8988T (cell line): ENCODE data around the gene RAD23A.

Experiments used
- DNase-seq: peaks from one replicate; pipeline ENCODE4 v3.0.0; 2011

RAD23A gene

DNA sequence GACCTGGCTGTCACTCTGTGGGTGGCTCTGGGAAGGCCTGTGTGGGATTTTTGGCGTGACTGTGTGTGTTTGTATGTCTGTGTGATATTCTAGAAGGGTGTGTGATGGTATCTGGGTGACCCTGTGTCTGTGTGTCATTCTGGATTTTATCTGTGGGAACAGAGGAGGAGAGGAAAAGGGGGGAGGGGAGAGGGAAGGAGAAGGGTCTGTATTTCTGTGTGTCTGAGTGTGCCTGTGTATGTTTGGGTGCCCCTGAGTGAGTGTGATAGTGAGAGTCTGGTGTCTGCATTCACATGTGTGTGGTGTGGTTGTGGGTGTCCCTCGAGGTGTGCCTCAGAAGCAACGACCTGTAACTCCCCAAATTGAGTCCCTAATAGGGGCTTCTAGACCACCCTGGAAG is 41.5 kb downstream of the RAD23A start:
- DNase-seq, result no peak

DNA sequence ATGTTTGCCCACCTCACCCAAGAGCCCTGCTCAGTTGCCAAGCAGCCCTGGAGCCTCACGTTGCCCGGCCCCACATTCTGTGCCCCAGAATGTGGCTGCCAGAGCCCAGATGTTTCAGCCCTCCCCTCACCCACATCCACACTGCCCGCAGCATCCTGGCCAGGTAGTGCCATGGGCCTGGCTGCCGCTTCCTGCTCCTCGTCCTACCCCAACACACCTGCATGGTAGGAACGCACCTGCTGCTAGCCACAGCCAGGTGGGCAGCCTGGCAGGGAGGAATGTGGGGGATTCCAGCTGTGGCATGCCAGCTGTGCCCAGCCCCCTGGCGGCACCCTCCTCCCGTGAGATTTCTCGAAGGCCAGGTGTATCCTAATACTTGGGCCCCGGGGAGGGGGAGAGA is 42.1 kb downstream of the RAD23A start:
- DNase-seq, result no peak

DNA sequence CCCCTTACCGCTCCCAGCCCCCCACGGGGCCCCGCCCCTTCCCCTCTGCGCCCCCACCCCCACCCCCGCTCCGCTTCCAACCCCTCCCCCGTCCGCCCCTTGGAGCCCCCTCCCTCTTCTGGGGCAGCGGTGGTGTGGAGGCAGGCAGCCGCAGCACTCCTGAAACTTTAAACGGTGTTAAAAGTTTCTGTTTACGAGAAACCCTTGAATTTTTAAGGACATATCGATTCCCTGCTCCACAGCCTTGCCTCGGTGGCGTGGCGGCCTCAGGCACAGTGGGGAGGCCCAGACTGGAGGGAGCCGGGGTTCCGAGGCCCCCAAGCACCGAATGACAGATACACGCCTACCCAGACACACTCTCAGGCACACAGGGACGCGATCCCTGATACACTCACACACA is 44.8 kb downstream of the RAD23A start:
- DNase-seq, result no peak

DNA sequence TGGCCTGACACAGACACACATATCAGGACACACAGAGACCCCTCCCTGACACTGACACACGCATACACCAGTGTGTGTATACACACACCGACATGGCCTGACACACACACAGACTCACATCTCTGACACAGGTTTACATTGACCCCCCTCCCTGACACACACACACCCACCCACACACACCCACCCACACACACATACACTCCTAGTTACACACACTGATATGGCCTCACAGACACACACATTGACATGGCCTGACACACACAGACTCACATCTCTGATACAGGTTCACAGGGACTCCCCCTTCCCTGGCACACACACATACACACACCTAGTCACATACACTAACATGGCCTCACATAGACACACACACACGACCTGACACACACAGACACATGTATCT is 45.2 kb downstream of the RAD23A start:
- no peak for DNase-seq

DNA sequence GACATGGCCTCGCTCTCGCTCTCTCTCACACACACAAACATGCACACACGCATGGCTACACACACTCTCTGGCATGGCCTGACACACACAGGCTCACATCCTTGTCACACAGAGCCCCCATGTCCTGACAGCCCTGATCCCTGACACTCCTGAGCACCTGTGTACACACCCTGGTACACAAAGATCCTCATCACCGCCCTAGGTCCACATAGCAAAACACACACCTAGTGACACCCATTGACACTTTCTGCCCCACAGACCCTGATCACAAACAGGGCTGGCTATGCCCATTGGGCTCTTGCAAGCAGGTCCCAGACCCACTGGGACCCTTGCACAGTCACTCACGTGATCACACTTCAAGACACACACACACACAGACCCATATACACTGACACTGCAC is 45.6 kb downstream of the RAD23A start:
- DNase-seq, result no peak

DNA sequence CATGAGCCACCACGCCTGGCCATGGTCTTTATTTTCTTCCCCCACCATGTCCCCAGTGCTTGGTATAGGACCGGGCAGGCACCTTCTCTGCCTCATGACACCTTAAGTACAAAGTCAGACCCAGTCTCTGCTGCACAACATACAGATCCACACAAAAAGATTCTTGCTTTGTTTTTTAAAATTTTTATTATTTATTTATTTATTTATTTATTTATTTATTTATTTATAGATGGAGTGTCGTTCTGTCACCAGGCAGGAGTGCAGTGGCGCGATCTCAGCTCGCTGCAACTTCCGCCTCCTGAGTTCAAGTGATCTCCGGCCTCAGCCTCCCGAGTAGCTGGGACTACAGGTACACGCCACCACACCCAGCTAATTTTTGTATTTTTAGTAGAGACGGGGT is 47.1 kb downstream of the RAD23A start:
- no peak for DNase-seq

DNA sequence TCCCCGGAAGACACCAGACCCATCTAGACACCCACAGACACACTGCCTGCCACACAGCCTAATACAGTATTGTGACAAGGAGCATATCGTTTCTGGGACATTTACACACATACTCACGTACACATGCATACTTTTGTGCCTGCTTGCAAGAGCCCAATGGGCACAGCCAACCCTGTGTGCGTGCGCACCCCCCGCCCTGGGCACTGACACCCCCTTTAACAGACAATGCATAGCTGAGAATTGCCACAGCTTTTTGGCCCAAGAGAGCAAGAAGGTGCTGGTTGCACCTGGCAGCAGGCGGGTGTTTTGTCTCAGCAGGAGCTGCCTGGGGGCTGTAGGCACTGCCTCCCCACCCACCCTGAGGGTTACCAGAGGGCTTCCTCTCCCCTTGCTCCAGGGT is 47.9 kb downstream of the RAD23A start:
- no peak for DNase-seq

DNA sequence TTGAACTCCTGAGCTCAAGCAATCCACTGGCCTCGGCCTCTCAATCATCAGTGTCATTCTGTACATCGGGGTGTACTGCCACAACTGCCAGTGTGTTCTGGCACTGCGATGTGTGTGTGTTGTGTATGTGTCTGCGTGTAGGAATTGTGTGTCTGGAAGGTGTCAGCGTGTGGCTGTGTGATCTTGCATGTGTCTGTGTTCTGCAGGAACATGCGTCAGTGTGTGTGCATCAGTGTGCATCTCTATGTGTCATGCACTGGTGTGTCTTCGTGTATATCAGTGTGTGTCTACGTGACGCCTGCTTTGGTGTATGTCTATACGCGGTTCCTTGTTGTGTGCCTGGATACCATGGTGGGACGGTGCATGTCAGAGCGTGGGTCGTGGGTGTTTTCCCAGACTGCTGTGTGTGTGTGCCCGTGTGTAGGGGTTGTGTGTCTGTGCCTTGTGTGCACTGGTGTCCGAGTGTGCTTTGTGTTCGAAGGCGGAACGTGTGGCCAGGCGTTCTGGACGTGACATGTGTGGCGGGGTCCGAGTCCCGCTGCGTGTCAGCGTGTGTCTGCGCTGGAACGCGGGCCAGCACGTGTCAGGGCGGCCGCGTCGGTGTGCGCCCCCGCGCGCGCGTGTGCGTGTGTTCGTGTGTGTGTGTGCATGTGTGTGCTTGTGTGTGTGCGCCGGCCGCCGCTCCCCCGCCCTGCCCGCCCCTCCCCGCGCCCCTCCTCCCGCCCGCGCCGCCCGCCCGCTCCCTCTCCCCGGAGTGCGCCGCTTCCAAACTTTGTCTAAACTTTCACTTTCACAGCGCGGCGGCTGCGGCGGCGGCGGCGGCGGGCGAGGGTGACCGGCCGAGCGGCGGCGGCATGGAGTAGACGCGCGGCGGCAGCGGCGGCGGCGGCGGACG is 49.3 kb downstream of the RAD23A start, which contains the start of gene NFIX:
TSS of gene NFIX (plus strand) at position 775 of the 895 bp plus-strand sequence. CDS start 363 bp downstream, outside the sequence.
- peak; percentile 65 for DNase-seq

DNA sequence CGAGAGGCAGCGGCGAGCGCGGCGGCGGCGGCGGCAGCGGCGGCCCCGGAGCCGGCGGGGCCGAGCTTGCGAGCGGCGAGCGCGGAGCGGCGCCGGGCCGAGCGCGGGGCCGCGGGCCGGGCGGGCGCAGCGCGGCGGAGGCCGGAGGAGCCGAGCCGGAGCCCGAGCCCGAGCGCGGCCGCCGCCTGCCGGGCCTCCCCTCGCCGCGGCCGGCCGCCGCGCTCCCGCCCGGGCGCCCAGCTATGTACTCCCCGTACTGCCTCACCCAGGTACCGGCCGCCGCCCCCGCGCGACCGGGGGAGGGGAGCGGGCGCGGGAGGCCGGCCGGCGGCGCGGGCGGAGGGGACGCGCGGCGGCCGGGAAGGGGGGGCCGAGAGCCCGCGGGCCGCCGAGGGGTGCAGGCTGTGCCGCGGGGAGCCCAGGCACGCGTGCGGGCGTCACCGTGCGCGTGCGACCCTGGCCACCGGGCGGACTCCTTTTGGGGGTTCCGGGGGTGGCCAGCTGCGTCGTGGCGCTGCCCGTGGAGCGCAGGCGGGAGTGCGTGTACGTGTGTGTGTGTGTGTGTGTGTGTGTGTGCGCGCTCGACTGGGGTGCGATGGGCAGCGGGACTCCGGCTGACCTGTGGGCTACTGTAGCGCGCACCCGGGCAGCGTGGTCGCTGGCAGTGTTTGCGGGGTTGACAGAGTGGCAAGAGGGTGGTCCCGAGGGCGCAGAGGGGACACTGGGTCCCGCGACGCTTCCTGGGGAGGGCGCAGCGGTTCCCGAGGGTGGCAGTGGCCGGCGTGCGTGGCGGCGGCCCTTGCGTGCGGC is 50.1 kb downstream of the RAD23A start:
- DNase-seq, result peak; percentile 62

DNA sequence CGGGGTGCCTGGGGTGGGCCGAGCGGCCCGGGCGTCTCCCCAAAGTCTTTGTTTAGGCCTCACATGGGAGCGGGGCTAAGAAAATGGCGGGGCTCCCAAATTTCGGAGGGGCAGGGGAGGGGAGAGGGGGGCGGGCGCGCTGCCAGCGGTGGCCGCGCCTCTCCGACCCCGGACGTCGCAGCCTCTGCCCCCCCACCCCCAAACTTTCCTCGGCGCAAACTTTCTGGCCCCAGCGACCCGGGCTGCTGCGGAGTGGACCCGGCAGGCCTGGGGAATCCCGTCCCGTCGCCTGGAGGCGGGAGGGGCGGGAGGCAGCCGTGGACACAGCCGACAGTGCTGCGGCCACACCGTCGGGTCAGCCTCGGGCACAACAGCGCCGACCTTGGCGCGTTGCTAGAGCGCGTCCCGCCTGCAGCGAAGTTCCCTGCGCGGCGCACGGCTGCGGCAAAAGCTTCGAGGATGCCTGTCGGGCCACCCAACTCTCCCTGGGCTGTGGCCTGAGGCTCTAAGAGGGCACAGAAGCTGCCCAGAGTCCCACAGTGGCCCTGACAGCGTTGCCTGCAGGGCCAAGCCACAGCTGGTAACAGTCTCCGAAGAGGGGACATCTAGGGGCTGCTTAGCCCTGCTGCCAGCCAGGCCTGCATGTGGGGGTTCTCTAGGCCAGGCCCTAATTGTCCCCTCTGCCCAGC is 50.9 kb downstream of the RAD23A start:
- DNase-seq, result peak; percentile 58

DNA sequence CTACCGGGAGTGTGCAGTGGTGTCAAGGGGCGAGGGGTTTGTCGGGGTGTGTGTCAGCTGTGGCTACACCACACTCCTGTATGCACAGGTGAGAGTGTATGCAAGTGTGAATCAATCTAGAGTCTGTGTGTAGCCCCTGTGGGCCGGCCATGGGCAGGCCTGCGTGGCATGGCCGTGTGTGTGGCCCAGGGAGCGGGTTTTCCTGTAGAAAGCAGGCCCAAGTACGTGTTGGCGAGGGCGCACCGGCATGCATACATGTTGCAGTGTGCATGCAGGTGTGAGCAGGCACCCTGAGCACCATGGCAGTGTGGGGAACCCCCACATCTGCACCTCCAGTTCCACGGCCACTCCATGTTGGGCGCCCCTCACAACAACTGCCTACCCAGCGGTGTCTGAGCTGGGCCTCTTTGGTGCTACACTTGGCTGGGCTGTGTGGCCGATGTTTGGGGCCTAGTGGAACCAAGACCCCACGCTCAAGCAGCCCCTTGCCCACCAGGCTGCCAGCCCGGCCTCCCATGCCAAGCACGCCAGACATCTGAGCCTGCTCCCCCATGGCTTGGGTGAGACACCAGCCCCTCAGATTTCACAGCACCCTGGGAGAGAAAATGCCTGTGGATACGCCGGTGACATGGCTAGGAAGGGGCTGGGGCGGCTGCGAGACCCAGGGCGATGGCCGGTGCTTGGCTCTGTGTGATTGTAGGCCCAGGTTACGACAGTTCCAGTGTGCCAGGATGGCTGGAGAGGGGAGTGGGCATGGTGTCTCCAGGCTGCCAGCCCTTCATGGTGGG is 51.7 kb downstream of the RAD23A start:
- no peak for DNase-seq

DNA sequence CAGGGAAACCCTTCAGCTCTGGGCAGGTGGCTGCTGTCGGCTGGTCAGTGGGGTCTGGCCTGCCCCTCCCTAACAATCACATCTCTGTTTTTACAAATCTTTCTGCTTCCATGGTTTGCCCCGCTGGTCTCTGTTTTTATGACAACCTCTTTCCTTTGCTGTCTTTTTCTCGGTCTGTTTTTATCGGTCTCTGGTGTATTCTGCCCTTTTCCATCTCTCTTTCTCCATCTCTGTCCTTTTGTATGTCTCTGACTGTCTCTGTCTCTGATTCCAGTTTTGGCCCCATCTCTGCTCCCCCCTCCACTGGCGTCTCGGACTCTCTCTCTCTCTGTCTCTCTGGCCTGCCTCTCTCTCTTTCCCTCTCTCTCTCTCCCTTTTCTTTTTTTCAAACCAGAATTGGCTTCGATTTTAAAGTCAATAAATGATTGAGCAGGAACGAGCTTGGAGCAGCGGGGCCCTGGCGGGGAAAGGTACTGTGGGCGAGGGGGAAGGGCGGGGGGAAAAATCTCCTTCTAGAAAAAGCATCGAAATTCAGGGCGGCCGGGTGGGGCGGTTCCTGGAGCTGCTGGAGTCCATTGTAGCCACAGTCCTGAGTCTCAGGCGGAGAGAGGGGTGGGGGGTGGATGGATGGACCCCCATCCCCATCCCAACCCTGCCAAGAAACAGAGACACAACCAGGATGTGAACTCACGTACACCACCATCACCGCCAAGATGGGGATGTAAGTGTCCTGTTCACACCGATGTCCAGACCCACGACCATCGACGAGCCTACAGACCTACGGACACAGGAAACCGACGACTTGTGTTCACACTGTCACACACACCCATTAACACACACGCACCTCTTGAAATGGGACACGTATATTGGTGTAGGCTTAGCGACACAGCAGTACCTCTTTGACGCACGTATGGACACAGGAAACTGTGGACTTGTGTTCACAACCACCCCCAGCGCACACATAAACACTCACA is 52.6 kb downstream of the RAD23A start:
- no peak for DNase-seq

DNA sequence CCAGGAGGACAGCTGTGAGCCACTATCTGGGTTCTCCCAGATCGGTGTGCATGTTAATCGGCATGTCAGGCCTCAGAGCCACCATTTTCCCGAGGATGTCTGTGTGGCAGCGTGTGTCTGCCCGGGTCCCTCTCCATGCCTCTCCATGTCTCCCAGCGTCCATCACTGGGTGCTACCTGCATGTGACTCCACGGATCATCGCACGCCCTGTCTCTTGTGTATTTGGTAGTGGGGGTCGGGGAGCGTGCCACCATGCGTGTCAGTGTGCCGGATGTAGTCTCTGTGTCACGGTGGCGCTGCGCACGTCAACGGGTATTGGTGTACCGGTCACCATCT is 55.5 kb downstream of the RAD23A start:
- no peak for DNase-seq

DNA sequence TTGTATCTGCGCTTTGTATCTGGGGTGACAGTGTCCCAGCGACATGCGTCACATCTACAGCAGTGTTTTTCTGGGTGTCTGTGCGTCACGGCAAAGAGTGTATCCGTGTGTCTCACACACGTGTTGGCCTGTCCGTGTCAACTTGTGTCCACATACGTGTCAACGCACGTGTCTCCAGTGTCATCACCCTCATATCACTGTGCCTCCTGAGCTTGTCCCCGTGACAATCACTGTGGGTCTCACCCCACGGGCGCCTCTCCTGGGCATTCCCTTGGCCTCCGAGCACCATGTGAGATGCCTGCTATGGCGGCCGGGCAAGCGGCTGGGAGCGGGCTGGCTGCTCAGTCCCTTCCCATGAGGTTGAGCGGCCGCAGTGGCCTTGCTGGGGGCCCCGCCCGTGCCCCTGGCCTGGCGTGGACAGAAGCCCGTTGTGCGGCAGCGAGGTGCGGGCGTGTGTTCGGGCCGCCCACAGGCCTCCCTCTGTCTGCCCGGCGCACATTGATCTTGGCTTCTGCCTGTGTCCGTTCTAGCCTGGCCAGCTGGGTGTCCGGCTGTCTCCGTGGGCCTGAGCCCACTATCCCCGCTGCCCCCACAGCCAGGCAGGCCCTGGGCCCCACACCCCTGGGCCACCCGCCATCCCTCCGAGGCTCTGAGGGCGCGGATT is 56.0 kb downstream of the RAD23A start:
- DNase-seq, result no peak

DNA sequence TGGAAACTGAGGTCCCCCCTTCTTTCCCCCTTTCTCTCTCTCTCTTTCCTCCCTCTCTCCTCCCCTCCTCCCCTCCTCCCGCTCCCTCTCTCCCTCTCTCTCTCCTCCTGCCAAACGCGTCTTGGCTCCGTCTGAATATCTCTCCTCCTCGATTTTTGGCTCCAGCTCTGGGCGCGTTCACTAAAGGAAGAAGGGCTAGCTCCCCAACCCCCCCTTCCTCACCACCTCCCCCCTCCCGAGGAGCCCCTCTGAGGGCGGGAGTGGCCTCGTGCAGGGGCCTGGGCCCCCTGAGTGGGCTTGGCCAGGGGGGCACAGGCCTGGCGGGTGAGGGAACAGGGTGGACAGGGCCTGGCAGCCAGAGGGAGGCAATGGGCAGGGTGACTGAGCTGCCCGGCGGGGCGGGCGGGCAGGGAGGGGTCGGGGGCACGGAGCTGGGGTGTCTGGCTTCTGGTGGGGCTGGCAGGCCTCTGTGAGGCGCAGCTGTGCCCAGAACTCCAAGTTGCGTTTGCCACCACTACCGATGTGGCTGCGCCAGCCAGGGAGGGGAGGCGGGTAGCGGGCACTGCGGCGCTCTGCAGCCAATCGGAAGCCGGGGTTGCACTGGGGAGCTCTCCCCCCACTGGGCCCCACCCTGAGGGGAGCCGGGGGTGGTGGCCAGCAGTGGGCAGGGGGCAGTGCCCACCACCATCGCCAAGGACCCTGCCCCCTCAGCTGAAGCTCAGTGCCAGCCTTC is 56.7 kb downstream of the RAD23A start:
- no peak for DNase-seq

DNA sequence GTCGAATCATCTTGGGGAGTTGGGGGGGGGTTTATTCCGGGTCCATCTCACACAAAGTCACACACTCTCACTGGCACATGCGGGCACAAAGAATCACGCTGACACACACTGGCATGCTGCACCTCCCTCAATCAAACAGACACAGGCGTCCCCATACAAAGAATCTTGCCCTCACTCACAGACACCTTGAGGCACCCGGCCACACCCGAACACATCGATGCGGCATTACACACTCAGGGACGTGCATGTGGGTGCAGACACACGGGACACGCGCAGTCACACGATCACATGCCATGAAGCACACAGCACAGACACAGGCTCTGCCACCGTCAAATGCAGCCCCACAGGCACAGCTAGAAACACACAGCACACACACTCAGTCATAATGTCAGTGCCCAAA is 57.4 kb downstream of the RAD23A start:
- no peak for DNase-seq
